GM10266 (cell line): ENCODE results near the gene HSPA12A.

Source experiments
- DNase-seq: peaks from one replicate; pipeline ENCODE4 v3.0.0; 2012; ENCODE audit errors: extremely low spot score
- CTCF ChIP-seq: IDR thresholded peaks from 2 replicates; pipeline ENCODE4 v1.5.1; 2012; ENCODE audit warnings: mild to moderate bottlenecking, low read depth; ENCODE audit not compliant: control insufficient read depth, insufficient read depth; ENCODE audit errors: missing control alignments

Gene HSPA12A

GRCh38 chr10:116706281-116706680 lies 36.1 kb downstream of the HSPA12A start:
- TF ChIP-seq CTCF = no peak
- no peak for DNase-seq

GRCh38 chr10:116705498-116705897 lies 36.9 kb downstream of the HSPA12A start:
- no peak for TF ChIP-seq CTCF
- DNase-seq = no peak

- no peak for TF ChIP-seq CTCF
- no peak for DNase-seq
These were observed 37.4 kb downstream of the HSPA12A start for GRCh38 chr10:116704926-116705325.

- no peak for TF ChIP-seq CTCF
These were observed 40.2 kb downstream of the HSPA12A start for GRCh38 chr10:116702165-116702564.

GRCh38 chr10:116699471-116700150 lies 42.8 kb downstream of the HSPA12A start:
- no peak for DNase-seq
- no peak for TF ChIP-seq CTCF

More at GRCh38 chr10:116702165-116702564, 40.2 kb downstream of the HSPA12A start:
- no peak for DNase-seq

- TF ChIP-seq CTCF = no peak
- DNase-seq = no peak
These were observed 43.3 kb downstream of the HSPA12A start for GRCh38 chr10:116699049-116699448.

- TF ChIP-seq CTCF = no peak
These were observed 44.0 kb downstream of the HSPA12A start for GRCh38 chr10:116698364-116698763.

More at GRCh38 chr10:116698364-116698763, 44.0 kb downstream of the HSPA12A start:
- DNase-seq = no peak
